ENCODE results near the gene PITRM1. TPM values are rescaled to one million over a fixed set of nuclear protein-coding genes. Genes with fewer than 3 reads are reported as not detected.

Gene PITRM1
- total RNA-seq, 1 donor from 2014 or later = 47.6 TPM

GRCh38 chr10:3105166-3105565 is 67.4 kb downstream of the PITRM1 start:
- TF ChIP-seq CTCF (IDR thresholded peaks at IDR 0.05; ENCODE audit: unreplicated experiment) = no peak
- Mint-ChIP-seq H3K9me3 (ENCODE audit: low read depth) (no peaks in the 10 kb centered on the region), H3K36me3 (ENCODE audit: insufficient read depth) (no peaks in the 10 kb centered on the region)

GRCh38 chr10:3104251-3104918 is 68.2 kb downstream of the PITRM1 start:
- Mint-ChIP-seq H3K36me3 (ENCODE audit: insufficient read depth) (no peaks in the 10 kb centered on the region), H3K27me3 (no peaks in the 10 kb centered on the region), H3K4me3 (ENCODE audit: low read depth) (no peak overlapping the region), H3K9me3 (ENCODE audit: low read depth) (no peaks in the 10 kb centered on the region), H3K27ac (no peak overlapping the region), H3K4me1 (ENCODE audit: low read depth) (no peaks in the 10 kb centered on the region)
- no peak for DNase-seq (ENCODE audit: low spot score, unreplicated experiment)
- TF ChIP-seq CTCF (IDR thresholded peaks at IDR 0.05; ENCODE audit: unreplicated experiment) = no peak

More at GRCh38 chr10:3105166-3105565, 67.4 kb downstream of the PITRM1 start:
- Mint-ChIP-seq H3K4me1 (ENCODE audit: low read depth) (no peaks in the 10 kb centered on the region), H3K27ac (no peak overlapping the region), H3K4me3 (ENCODE audit: low read depth) (no peak overlapping the region), H3K27me3 (no peaks in the 10 kb centered on the region)
- DNase-seq (ENCODE audit: low spot score, unreplicated experiment) = no peak

GRCh38 chr10:3103646-3104045 is 68.9 kb downstream of the PITRM1 start:
- H3K27ac Mint-ChIP-seq = no peak overlapping the region
- DNase-seq (ENCODE audit: low spot score, unreplicated experiment) = no peak

GRCh38 chr10:3102720-3103427 is 69.7 kb downstream of the PITRM1 start:
- Mint-ChIP-seq H3K36me3 (ENCODE audit: insufficient read depth) (no peaks in the 10 kb centered on the region), H3K9me3 (ENCODE audit: low read depth) (no peaks in the 10 kb centered on the region), H3K27ac (no peak overlapping the region), H3K4me3 (ENCODE audit: low read depth) (no peak overlapping the region), H3K4me1 (ENCODE audit: low read depth) (no peaks in the 10 kb centered on the region), H3K27me3 (no peaks in the 10 kb centered on the region)
- TF ChIP-seq CTCF (IDR thresholded peaks at IDR 0.05; ENCODE audit: unreplicated experiment) = no peak
- no peak for DNase-seq (ENCODE audit: low spot score, unreplicated experiment)

More at GRCh38 chr10:3103646-3104045, 68.9 kb downstream of the PITRM1 start:
- H3K27me3 Mint-ChIP-seq = no peaks in the 10 kb centered on the region
- H3K9me3 Mint-ChIP-seq (ENCODE audit: low read depth) = no peaks in the 10 kb centered on the region
- no peak for TF ChIP-seq CTCF (IDR thresholded peaks at IDR 0.05; ENCODE audit: unreplicated experiment)
- no peak overlapping the region for H3K4me3 Mint-ChIP-seq (ENCODE audit: low read depth)
- no peaks in the 10 kb centered on the region for H3K4me1 Mint-ChIP-seq (ENCODE audit: low read depth)
- H3K36me3 Mint-ChIP-seq (ENCODE audit: insufficient read depth) = no peaks in the 10 kb centered on the region

- H3K9me3 Mint-ChIP-seq (ENCODE audit: low read depth) = no peaks in the 10 kb centered on the region
- no peak overlapping the region for H3K27ac Mint-ChIP-seq
- H3K4me3 Mint-ChIP-seq (ENCODE audit: low read depth) = no peak overlapping the region
- DNase-seq (ENCODE audit: low spot score, unreplicated experiment) = no peak
- no peaks in the 10 kb centered on the region for H3K4me1 Mint-ChIP-seq (ENCODE audit: low read depth)
- no peak for TF ChIP-seq CTCF (IDR thresholded peaks at IDR 0.05; ENCODE audit: unreplicated experiment)
- H3K36me3 Mint-ChIP-seq (ENCODE audit: insufficient read depth) = no peaks in the 10 kb centered on the region
- no peaks in the 10 kb centered on the region for H3K27me3 Mint-ChIP-seq
Observed at GRCh38 chr10:3100856-3101640, 71.5 kb downstream of the PITRM1 start.
